ENCODE results near the gene KLHL33.
"Not testable (repeated sequence)": the region's sequence is repeated elsewhere in the genome, so short reads cannot be mapped to it uniquely, and the experiment has no call there.

The KLHL33 gene

DNA sequence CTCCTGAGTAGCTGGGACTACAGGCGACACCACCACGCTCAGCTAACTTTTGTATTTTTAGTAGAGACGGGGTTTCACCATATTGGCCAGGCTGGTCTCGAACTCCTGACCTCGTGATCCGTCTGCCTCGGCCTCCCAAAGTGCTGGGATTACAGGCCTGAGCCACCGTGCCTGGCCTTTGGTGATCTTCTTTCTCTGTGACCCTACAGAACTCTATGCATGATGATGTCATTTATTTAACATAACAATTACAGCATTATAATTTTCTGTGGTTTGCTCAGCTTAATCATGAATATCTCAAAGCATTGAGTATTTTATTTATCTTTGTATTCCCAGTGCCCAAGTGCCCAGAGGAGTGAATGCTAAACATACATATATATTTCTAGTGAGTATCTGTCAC is 16.9 kb upstream of the KLHL33 start:
- not testable (repeated sequence) for DNase-seq (ENCODE audit: low read depth in 2 of 2)

DNA sequence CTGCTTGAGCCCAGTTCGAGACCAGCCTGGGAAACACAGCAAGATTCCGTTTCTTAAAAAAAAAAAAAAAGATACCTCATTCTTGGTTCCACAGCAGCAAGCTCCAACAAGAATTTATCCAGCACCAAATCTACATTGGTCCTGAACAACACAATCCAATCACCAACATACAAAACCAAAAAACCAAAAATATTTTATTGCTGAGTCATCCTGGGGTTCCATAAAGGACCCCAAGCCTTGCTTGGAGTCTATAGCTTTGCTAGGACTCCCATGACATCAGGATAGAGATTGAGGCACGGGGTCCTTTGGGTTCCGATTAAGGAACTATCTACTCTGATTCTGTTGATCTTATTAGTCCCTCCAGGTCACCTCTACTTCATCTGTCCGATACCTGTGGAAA is 10.9 kb upstream of the KLHL33 start:
- no peak for DNase-seq (ENCODE audit: low read depth in 2 of 2)

DNA sequence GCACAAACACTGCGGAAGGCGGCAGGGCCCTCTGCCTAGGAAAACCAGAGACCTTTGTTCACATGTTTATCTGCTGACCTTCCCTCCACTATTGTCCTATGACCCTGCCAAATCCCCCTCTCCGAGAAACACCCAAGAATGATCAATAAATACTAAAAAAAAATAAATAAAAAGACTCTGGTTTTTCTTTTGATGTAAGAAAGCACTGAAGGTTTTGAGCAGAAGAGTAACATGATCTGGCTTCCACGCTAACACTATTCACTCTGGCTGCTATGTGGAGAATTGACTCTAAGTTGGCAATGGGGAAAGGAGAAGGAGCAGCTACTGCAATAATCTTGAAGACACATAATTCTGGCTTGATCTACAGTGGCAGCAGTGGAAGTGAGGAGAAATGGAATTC is 7.7 kb upstream of the KLHL33 start:
- not testable (repeated sequence) for DNase-seq (ENCODE audit: low read depth in 2 of 2)

- DNase-seq (ENCODE audit: low read depth in 2 of 2): no peak
These were observed 5.5 kb upstream of the KLHL33 start for GRCh38 chr14:20441461-20441860.

DNA sequence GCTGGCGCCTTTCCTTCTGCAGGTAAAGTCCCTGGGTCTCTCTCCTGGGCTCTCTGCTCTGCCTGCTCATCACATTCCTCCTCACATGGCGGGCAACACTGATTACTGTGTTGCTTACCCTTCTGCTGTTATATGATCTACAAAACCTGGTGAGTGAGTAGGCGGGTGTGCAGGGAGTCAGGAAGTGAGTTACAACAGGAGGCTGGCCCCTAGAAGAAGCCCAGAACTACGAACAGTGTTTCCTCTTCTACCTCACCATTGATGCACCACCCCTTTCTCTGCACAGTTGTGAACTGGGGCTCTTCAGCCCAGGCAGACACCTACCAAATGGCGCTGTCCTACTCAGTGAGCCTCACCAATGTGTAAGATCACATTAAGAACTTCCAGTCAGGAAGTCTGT is 4.9 kb upstream of the KLHL33 start:
- DNase-seq (ENCODE audit: low read depth in 2 of 2): no peak

DNA sequence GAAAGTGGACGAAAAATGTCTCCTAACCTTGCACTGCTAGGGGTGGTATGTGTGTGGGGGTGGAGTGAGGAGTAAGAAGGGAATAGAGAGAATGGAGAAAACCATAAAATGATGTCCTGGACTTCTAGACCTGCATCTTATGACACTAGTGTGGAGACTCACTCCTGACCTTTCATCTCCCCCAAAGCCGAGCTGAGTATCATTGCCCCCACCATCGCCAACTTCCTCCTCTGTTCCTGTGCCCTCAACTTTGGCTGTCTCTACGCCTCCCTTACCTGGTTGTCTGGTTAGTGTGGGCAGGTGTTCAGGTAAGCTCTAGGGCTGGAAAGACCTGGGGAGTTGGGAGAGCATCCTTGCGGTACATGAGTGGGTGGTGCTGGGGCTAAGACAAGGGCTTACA is 4.5 kb upstream of the KLHL33 start:
- DNase-seq (ENCODE audit: low read depth in 2 of 2): no peak

DNA sequence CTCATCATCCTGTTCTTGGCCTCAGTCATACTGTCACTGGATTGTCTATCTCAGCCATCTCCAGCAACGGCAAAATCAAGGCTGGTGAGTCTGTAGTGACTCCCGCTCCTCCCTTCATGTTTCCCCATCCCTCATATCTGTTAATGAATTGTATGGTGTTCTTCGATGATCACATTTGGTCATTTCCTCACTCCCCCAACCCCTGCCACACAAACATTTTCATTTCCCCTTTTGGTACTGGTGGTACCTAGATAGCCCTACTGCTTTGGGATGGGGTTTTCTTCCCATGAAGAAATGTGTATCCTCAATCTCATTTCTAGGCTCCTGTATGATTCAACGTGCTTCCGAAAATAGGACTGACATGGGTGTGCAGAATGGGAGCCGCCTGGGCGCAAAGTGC is 2.7 kb upstream of the KLHL33 start:
- no peak for DNase-seq (ENCODE audit: low read depth in 2 of 2)

DNA sequence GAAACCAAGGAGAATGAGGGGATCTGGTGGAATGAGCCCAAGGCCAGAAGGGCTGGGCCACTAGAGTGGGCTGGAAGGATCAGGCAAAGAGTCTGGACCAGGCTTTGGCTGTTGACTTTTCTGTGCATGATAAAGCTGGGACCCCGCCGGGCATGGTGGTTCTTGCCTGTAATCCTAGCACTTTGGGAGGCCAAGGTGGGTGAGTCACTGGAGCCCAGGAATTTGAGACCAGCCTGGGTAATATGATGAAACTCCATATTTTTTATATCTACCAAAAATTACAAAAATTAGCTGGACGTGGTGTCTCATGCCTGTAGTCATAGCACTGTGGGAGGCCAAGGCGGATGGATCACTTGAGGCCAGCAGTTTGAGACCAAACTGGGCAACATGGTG is 393 bp upstream of the KLHL33 start:
- no peak for DNase-seq (ENCODE audit: low read depth in 2 of 2)

DNA sequence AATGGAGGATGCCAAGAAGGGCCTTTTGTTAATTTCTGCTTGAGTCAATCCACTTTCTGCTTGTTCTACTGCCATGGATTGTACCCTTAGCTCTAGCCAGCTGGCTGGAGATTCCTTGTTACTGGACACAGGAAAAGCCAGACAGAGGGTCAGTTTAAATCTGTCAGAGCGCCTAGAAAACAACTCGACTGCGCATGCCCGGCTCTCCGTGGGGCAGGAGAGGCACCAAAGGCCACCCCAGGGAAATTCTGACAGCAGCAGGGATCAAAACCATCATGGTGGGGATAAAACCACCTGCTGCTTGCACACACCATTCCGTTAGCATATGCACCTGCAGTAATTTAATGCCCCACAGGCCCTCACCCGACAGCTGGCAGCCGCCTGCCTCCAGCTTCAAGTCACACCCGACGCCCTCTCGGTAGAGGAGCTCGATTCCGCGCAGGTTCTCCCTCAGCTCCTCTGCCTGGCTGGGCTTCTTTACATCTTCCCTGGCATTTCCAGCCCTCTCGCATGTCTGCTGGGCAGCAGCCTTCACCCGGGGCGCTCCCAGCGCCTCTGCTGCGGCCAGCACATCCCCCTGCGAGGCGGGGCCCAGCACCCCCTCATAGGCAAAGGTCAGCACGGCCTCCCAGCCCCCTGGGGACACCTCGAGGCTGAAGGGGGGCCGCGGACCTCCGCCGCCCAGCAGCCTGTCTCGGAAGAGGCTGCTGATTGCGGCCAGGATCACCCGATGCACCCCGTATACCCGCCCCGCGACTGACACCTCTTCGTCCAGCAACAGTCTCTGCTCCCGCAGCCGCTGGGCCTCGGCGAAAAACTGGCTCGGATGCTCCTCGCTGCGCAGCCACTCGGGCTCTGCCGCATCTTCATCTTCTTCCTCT is 1.0 kb downstream of the KLHL33 start:
- DNase-seq (ENCODE audit: low read depth in 2 of 2): no peak

DNA sequence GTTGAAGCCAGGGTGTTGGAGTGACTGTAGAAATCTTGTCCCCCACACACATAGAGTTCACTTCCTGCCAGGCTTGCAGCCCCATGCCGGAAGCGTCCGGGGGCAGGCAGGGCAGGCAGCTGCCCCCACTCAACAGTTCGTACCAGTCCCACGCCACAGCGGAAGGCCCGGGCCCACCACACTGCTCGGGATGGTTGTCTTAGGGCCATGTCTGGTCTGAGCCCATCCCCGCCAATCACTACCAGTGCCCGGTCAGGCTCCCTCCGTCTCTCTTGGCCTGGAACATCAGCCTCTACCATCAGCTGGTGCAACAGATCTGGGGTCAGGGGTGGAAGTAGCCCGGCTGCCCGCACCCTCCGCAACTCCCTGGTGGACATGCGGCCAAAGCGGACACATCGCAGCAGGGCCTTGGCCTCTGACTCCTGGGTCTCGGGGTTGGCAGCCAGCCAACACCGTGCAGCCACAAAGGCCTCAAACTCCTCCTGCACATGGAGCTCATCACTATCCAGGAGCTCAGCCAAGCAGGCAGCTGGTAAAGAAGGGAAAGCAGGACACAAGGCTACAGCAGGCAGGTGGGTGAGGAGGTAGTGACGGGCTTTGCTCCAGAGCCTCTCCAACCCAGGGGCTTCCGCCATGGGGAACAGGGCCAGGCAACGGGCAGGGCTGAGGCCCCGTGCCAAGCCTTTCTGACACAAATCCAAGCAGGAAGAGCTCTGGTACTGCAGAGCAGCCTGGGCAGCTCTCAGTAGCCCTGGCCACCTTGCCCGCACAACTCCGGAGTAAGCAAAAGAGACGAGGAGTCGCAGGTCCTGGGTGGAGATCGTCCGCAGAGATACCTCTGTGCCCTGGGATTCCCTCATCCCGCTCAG is 5.9 kb downstream of the KLHL33 start:
- no peak for DNase-seq (ENCODE audit: low read depth in 2 of 2)

GRCh38 chr14:20428802-20429201 is 7.2 kb downstream of the KLHL33 start:
- no peak for DNase-seq (ENCODE audit: low read depth in 2 of 2)

DNA sequence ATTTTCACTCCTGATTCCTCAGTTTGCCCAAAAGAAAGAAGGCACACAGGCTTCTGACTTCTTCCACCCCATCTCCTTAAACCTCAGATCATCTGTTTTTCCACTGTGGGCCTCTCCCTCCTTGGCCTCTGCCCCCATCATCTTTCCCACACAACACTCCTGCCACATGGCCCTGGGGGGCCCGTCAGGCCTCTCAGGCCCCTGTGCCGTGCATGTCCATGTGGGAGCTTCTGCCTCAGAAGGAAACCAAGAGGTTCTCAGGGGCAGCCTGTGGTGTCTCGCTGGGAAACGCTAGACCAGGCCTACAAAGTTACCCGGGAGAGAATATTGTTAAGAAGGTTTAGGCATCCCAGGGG is 8.0 kb downstream of the KLHL33 start:
- no peak for DNase-seq (ENCODE audit: low read depth in 2 of 2)

- DNase-seq (ENCODE audit: low read depth in 2 of 2): no peak
These were observed 8.5 kb downstream of the KLHL33 start for GRCh38 chr14:20427231-20428009.

- no peak for DNase-seq (ENCODE audit: low read depth in 2 of 2)
These were observed 11.1 kb downstream of the KLHL33 start for GRCh38 chr14:20424851-20425250.

DNA sequence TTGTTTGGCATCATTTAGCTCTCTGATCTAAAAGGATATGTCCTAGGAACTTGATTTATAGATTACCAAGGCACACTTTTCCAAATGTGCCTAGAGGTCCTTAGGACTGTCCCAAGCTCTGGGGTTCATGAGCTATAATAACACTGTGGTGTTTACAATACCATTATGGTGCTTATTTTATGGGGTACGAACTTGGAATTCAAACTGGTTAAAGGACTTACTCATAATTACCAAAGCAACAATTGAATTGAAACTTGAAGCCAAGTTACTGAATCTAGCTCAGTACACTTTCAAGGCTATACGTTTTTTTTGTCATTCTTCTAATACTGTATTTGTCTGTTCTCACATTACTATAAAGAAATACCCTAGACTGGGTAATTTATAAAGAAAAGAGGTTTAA is 13.1 kb downstream of the KLHL33 start:
- no peak for DNase-seq (ENCODE audit: low read depth in 2 of 2)

GRCh38 chr14:20421267-20421666 is 14.7 kb downstream of the KLHL33 start:
- DNase-seq (ENCODE audit: low read depth in 2 of 2): no peak

DNA sequence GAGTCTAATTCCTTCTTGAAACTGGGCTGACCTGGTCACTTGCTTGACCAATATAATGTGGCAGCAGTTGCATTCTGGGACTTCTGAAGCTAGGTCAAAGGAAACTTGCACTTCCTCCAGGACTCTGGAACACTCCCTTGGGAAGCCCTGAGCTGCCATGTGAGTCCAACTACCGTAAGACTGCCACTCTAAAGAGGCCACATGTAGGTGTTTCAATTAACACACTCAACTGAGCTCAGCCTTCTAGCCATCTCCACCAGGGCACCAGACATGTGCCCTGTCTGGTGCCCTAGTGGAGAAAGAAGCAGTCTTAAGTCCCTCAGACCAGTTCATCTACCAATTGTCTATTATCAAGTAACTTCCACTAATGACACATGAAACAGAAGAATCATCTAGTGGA is 16.5 kb downstream of the KLHL33 start:
- no peak for DNase-seq (ENCODE audit: low read depth in 2 of 2)

- DNase-seq (ENCODE audit: low read depth in 2 of 2): no peak
These were observed 17.5 kb downstream of the KLHL33 start for GRCh38 chr14:20418501-20418909.

GRCh38 chr14:20417250-20418186 is 18.4 kb downstream of the KLHL33 start:
- no peak for DNase-seq (ENCODE audit: low read depth in 2 of 2)

DNA sequence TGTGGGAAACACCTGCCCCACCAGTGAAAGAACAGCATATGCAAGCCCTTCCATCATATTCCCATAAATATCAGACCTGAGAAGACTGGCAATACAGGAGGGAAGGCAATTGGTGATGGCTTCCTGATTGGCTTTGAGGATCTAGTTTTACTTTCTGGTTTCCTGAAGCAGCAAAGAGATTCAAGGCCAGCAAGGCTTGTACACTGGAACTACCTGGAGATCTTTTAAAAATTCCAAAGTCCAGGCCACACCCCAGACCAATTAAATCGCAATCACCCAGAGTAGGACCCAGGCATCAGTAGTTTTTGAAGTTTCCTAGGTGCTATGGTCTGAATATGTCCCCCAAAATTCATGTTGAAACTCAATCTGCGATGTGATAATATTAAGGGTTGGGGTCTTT is 19.7 kb downstream of the KLHL33 start:
- DNase-seq (ENCODE audit: low read depth in 2 of 2): no peak

GRCh38 chr14:20415782-20416206 is 20.2 kb downstream of the KLHL33 start:
- no peak for DNase-seq (ENCODE audit: low read depth in 2 of 2)
